Measurements from ENCODE around the gene MED13L.
"Not testable (repeated sequence)": the region's sequence is repeated elsewhere in the genome, so short reads cannot be mapped to it uniquely, and the experiment has no call there.

The MED13L gene

DNA sequence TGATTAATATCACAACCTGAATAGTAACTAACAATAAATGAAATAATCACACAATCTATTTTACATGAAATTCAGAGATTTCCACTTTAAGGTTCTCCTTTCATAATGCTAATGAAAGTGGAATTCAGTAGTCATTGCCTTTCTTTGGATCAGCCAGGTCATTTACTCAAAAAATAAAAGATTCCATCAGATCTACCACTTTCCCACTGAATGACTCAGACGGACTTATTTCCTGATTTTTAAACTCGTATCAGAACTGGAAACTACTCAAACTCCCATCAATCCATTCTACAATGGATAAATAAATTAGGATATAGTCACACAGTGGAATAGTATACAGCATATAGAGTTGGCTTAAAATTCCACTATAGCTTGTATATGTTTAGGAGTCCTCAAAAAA lies 237.1 kb downstream of the MED13L start:
- no peak for DNase-seq

DNA sequence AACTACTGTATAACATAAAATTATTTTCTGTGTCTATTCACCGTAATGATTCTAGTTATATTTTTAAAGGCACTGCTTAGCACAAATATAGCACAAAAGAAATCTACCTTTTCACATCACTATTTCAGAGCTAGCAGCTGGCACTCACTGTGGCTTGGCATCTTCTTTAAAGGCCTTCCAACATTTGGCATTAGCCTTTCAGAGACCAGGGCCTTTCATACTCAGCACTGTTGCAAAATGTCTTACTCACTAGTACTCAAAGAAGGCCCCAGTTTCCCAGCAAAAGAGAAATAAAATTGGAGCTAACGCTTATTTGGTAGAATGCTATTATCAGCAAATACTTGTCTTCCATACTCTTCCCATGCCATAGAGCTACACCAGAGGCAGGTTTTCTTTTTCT lies 238.4 kb downstream of the MED13L start:
- no peak for DNase-seq

DNA sequence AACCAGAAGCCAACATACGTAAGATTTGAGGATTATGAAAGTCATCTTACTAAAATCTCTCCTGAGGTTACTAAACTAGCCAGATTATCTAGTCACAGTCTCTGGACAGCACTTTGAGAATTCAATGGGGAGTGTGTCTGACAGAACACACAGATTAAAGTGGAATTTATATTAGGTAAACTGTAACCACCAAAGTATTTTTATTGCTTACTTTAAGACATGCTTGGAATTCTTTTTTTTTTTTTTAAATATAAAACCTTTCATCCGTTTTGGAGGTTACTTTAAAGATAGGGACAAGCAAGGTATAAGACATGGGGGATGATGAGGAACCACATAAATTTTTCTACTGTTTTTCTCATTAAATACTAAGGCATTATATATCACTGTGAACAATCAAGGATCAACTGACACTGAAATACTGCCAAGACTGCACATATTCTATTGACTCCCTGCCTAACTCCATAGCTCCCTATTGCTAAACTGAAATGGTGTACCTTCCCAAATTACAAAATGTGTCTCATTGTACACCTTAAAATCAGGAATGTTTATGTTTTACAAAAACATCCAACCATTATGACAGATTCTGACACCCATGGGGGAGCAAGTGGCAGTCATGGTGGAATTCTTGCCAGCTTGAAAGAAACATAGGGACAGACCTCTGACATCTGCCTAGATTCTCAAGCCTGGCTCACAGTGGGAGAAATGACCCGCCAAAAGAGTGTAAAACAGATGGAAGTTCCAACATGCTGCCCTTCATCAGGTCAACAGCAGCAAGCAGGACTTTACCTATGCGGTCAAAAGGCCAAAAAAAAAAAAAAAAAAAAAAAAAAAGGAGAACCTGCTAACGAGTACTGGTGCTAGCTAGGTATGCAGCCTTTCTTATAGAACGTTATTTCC lies 239.3 kb downstream of the MED13L start:
- no peak for DNase-seq

DNA sequence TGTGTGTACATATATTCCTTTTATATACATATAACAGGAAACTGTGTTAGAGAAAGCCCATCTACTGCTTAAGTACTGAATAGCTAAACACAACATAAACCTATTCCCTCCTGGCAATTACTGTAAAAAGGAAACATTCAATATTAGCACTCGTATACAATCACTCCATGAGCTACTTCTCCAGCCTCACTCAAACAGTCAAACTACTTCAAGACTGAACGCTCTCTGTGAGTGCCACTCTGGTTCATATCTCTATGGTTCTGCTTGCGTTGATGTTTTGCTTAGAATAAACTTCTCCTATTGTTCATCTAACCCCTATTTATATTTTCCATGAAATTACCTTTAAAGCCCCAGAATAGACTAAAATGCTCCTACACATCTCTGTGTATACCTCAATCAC lies 243.7 kb downstream of the MED13L start:
- DNase-seq, result no peak

DNA sequence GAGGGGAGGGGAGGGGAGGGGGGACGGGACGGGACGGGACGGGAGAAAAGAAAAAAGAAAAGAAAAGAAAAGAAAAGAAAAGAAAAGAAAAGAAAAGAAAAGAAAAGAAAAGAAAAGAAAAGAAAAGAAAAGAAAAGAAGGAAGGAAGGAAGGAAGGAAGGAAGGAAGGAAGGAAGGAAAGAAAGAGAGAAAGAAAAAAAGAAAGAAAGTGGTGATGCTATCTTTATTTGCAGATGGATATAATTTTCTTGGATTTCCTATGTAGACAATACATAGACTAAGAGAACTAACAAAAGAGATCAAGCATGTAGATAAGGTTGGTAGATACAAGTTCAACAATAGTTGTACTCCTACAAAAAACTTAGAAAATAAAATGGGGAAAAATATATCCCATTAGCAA lies 245.9 kb downstream of the MED13L start:
- DNase-seq, result not testable (repeated sequence)

DNA sequence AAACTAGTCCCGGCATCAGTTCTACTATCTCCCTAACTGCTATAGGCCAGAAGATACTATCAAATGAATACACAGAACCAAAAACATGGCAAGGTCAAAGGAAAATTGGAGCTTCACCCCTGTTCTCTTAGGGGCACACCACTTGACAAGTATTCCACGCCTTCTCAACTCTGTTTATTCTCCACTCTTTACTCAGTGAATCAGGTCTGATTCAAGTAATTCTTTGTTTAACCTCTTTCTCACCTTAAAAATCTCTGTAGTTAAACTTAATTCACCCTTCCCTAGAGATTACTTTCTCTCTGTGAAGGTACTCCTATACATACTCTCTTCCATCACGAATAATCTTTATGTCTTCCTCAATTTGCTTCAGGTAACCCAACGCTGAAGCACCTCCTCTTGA lies 248.9 kb downstream of the MED13L start:
- DNase-seq, result no peak

DNA sequence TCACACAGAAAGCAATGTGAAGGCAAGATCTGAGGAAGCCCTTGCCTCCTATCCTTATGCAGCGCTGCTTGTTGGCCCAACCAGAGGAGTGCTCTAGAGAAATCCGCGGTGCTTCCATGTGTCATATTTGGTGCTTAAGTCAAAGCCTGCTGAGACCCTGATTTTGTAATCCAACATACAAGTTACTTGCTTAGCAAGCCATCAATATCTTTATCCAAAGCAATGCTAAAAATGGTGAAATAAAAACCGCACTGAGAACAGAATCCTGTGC lies 250.0 kb downstream of the MED13L start:
- DNase-seq, result no peak

DNA sequence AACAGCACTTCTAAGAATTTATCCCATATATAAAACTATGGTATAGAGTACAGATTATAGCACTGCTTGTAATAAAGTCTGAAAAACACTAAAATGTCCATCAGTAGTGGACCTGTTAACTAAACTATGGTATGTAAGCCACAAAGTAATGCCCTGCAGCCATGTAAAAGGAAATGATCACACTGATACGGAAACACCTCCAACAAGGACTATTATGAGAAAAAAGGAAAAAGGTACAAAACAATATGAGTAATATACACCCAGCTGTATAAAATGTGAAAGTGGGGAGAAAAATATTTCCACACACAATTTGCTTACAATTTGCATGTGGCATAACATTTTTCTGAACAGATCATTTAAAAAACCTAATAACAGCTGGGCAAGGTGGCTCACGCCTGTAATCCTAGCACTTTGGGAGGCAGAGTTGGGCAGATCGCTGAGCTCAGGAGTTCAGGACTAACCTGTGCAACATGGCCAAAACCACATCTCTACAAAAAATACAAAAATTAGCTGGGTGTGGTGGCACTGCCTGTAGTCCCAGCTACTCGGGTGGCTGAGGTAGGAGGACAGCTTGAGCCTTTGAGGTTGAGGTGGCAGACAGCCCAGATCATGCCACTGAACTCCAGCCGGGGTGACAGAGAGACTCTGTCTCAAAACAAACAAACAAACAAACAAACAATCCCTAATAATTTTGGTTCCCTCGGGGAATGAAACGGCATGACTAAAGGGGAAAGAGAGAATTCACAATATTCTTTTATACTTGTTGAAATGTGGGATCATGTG lies 250.5 kb downstream of the MED13L start:
- no peak for DNase-seq

DNA sequence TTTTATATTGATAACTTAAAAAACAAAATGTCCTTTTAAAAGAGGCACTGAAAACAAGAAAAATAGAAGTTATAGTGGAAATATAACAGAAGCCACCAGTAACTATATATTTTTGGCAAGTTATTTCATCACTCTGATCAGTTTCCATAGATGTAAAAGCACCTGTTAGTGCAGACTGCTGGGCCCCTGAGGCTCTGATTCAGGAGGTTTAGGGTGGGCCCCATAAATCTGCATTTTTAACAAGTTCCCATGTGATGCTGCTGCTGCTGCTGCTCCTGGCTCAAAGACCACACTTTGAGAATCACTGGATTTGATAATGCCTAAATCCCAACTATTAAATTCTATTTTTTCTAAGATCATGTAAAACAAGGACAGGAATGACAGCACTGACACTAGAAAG lies 251.1 kb downstream of the MED13L start:
- DNase-seq, result no peak

DNA sequence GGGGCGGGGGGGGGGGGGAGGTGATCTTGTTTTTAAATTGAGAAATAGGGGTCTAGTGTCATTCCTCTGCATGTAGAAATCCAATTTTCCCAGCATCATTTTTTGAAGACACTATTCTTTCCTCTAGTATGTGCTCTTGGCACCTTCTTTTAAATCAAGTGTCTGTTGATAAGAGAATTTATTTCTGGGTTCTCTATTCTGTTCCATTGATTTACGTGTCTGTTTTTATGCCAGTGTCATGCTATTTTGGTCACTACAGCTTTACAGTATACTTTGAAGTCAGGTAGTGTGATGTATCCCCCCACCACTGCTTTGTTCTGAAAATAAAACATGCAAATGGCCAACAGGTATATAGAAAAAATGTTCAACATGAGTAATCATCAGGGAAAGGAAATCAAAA lies 252.7 kb downstream of the MED13L start:
- DNase-seq, result no peak

DNA sequence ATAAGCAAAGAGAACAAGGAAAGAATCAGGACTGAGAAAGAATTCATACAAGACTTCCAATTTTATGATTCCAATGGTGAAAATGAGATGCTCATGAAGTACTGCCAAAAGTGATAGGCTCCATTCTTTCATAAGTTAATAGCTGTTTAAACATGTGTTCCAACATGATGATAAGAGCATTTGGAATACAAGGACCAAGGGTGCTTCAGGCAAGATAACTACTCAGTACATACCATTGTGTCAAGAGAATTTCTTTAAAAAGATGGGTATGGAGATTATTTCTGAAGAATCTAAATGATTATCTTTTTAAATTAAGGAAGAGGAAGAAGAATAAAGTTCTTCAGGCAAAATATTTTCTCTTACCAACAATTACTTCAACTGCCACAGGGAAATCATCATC lies 258.1 kb downstream of the MED13L start:
- no peak for DNase-seq

DNA sequence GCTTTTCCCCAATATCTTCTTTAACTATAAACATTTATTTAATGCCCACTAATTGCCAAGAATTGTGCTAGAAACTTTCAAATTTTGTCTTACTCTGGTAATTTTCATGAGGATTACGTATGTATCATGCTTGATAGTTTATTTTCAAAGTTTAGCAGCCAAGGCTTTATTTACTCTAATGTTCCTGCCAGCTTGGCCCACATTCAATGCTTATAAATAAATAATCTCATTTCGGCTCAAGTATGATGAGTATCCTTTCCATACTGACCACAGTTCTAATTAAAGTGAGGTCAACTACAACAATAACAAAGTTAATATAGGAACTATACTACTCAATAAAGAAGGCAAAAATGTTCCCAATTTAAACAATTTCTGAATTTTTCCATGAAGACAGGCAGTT lies 259.2 kb downstream of the MED13L start:
- DNase-seq, result no peak

DNA sequence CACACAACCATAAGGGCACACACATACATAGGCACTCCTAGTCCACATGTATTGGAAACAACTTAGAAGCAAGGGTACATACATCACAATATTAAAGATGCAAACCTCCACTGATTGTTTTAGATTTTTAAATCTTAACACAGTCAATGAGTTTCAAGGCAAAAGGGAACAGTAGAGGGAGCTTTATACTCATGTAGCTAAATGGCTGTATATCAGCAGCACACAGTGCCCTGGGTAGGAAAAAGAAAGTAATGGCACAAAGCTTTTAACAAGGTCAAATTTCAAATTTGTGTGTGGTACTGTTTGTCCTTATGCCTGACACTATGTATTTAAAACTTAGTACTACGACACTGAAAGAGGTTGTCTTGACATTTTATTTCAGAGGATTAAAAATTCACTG lies 262.0 kb downstream of the MED13L start:
- DNase-seq, result no peak

DNA sequence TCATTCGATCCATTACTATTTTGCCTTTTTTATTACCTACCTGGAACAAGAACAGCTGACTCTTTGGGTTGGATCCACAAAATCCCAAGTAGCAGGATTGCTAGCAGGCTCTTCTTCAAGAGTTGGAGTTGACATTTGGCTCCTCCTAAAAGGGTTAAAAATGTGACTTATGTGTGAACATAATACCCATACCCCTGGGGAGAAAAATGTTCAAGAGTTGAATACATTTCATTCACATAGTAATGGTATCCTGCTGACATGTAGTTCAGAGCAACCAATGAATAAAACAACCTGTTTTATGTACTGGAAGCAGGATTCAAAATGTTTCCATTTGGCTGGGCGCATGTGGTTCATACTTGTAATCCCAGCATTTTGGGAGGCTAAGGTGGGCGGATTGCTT lies 264.7 kb downstream of the MED13L start:
- no peak for DNase-seq

DNA sequence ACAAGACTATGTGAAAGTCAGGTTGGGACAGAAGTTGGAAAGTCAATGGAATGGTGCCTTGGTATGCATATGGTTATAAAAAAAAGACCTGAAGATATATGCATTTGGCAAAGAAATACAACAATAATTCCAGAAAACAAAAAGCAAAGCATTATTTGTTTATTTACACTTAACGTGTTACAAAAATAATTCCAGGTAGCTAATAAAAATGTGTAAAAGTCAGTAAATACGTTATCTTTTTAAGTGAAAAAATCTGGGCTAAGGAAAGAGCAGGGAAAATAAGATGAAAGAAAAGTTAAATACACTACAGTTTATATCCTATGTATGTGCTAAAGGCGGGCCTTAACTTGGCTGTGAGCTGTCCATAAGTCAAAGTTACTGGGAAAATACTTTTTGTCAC lies 266.3 kb downstream of the MED13L start:
- DNase-seq, result no peak

DNA sequence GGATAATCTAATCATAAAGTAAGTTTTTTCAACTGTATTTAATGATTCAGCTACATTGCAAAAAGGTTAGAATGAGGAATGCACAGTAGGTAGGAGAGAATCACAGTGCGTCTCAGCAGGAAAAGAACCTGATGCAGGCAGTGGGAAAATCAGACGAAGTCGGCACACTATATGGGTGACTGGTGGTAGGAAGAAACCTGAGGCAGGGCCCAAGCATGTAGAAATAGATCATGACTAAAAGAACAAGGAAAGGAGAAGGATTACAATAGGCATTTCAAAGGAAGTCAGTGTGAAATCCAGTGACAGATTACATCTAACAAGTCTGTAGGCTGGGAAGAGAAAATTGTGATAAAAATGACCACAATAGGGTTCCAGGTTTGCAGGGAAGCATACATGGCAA lies 267.0 kb downstream of the MED13L start:
- no peak for DNase-seq

DNA sequence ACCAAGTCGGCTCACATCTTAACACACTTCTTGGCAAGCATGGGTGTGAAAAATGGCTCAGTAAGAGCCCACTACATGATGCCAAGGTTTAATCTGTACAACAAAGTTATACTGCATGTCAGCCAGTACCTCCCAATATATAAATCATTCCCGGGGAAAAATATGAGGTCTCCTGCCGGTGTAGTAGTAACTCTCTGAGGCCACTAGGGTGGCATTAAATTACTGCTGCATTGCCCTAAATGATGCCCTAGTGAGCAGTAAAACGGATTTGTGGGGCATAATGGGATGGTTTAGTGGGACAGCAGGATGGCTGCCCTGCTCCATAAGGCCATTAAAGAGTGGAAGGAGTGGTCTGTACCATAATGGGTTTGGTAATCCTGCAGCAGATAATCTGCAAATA lies 267.7 kb downstream of the MED13L start:
- no peak for DNase-seq

DNA sequence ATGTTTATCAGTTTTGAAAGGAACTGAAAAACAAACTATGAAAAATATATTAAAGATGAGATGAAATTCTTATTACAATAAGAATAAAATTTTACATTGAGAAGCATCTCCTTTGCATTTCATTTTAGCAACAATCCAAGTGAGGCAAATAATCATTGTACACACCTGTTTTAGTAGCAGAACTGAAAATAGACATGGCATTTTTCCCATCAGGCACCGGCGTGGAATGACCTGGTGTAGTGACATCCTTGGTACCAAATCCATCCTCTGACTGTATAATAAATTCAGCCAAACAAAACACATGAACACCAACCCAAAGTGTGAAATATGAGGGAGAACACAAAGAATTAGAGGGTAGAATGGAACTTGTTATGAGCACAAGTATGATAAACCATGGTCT lies 271.4 kb downstream of the MED13L start:
- DNase-seq, result no peak

DNA sequence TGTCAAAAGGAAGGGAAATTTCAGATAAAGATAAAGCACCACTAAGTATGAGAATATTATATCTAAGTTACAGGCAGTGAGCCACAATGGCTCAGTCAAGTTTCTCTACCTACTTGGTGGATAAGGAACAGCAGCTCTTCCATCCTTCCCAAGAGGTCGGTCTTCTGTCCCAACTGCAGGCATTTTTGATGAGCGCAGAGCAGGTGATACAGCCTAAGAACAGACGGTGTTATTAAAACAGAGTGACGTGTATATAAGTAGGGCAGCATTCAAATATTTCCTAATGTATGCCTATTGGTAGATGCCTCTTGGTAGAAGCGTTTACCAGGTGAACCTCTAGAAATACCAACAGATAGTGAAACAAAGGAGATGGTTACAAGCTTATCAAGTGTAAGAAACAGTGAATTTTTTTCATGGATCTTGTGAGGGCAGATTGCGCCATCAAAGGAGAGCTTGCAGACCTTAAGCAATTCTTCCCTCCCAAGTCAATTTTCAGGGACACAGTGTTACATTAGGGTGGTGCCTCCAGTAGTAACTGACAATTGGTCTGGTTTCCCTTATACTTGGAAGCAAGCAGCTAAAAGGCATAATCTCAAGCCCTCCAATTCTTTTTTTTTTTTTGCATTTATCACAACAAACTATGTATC lies 274.5 kb downstream of the MED13L start:
- no peak for DNase-seq

DNA sequence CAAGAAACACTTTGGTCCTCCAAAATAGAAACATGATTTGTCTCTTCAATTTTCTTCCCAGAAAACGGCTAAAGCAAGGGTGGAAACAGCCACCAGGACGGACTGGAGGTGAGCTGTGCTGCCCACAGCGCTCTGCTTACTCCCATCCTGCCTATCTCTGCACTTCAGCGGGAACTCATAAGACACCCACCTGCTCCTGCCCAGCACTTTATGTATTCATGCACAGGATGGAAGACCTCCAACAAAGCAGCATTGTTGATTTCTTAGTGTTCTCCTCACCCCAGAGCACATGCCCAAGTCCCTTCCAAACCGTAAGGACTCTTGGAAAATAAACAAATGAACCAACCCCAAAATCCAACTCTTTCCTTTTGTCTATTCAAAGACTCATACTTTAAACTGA lies 277.2 kb downstream of the MED13L start:
- no peak for DNase-seq

DNA sequence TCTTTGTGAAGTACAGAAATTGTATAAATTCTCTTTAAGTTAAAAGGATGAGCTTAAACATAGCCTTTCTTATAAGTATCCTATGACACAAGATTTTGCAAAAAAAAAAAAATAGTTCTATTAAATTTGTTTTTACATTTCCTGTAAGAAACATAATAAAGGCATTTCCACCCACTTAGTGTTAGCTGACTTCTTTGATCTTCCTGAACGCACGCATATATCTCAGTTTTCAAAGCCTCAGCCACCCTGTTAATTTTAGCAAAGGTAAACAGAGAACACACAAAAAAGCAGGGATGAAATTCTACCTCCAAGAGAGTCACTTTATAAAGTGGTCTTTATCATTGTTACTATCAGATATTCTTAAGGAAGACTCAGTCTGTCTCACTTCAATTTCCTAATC lies 277.9 kb downstream of the MED13L start:
- no peak for DNase-seq

DNA sequence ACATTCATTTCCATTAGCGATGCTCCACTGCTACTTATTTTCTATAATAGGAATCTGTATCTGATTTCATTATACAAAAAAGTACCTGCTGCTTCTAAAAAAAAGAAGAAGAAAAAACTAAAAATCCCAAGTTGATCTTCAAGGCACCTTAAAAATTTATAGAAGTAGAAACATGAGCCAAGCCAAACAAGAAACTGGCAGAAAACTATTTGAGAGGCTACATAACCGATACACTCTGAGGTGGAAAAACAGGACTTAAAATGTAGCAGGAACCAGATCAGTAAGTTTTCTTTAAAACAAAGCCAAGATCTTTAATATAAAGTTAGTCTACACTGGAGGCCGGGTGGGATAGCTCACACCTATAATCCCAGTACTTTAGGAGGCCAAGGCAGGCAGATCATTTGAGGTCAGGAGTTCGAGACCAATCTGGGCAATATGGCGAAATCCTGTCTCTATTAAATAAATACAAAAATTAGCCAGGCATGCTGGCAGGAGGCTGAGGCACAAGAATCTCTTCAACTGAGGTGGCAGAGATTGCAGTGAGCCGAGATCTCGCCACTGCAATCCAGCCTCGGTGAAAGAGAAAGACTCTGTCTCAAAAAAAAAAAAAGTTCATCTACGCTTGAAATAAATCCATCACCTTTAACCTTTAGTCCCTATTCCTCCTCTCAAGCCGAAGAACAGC lies 278.6 kb downstream of the MED13L start:
- no peak for DNase-seq

DNA sequence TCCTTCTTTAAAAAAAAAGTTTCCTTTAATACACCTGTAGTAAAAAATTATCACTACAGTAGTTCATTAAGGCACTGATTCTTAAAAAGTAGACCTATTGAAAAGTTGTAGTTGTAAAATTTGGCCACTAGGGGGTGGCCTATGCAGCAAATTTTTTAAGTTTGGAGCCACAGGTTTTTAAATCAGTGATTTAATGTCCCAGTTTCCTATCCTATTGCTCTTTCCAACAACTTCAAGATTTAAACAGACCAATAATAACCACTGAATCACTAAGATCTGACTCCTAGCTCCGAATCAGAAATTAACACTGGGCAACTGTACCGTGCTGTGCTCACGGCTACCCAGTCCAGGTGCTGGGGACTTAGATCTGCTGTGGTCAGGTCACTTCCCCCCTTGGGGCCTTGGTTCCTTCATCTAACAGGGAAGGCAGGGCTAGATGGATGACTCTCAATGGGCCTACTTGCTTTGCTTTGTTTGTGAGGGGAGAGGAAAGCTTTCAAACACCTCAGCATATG lies 279.3 kb downstream of the MED13L start:
- DNase-seq, result no peak

Measured in SIG-M5 (cell line).